Activated CD4-positive, alpha-beta T cell treated with anti-CD3 and anti-CD28 coated beads, Interleukin-2, amount 50 U/mL, for 1 hour (primary cell): Measurements from ENCODE around the gene FAM50B.

Source experiments
- DNase-seq: peaks from one replicate; pipeline ENCODE4 v3.0.0-alpha.2; 2020

The FAM50B gene

GRCh38 chr6:3898265-3898994 is 49.3 kb downstream of the FAM50B start:
- no peak for DNase-seq

- no peak for DNase-seq
Measured at GRCh38 chr6:3899061-3899460, 49.9 kb downstream of the FAM50B start.

- no peak for DNase-seq
Measured at GRCh38 chr6:3899970-3900439, 50.8 kb downstream of the FAM50B start.
